Measurements from ENCODE around the gene CLSTN1.

- TF ChIP-seq, protein P1, sequence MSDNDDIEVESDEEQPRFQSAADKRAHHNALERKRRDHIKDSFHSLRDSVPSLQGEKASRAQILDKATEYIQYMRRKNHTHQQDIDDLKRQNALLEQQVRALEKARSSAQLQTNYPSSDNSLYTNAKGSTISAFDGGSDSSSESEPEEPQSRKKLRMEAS (CRISPR knock-in tag; IDR thresholded peaks at IDR 0.05) = no peak
- no peak for TF ChIP-seq CREB1 (CRISPR knock-in tag; IDR thresholded peaks at IDR 0.05)
- TF ChIP-seq MLX (CRISPR knock-in tag; IDR thresholded peaks at IDR 0.05) = no peak
- TF ChIP-seq, protein P2, sequence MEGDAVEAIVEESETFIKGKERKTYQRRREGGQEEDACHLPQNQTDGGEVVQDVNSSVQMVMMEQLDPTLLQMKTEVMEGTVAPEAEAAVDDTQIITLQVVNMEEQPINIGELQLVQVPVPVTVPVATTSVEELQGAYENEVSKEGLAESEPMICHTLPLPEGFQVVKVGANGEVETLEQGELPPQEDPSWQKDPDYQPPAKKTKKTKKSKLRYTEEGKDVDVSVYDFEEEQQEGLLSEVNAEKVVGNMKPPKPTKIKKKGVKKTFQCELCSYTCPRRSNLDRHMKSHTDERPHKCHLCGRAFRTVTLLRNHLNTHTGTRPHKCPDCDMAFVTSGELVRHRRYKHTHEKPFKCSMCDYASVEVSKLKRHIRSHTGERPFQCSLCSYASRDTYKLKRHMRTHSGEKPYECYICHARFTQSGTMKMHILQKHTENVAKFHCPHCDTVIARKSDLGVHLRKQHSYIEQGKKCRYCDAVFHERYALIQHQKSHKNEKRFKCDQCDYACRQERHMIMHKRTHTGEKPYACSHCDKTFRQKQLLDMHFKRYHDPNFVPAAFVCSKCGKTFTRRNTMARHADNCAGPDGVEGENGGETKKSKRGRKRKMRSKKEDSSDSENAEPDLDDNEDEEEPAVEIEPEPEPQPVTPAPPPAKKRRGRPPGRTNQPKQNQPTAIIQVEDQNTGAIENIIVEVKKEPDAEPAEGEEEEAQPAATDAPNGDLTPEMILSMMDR (IDR thresholded peaks at IDR 0.05) = no peak
- no peak for TF ChIP-seq ZNF671 (CRISPR knock-in tag; IDR thresholded peaks at IDR 0.05)
- no peak for TF ChIP-seq ATF2 (CRISPR knock-in tag; IDR thresholded peaks at IDR 0.05; ENCODE audit: borderline replicate concordance, low read depth)
- no peak for TF ChIP-seq NR2C2 (CRISPR knock-in tag; IDR thresholded peaks at IDR 0.05)
- TF ChIP-seq, protein P3, sequence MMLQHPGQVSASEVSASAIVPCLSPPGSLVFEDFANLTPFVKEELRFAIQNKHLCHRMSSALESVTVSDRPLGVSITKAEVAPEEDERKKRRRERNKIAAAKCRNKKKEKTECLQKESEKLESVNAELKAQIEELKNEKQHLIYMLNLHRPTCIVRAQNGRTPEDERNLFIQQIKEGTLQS (CRISPR knock-in tag; conservative IDR thresholded peaks at IDR 0.05) = no peak
- no peak for TF ChIP-seq JAZF1 (CRISPR knock-in tag; IDR thresholded peaks at IDR 0.05)
- no peak for TF ChIP-seq NFYB (CRISPR knock-in tag; conservative IDR thresholded peaks at IDR 0.05; ENCODE audit: low read depth)
- TF ChIP-seq FOXP1 (CRISPR knock-in tag; IDR thresholded peaks at IDR 0.05; ENCODE audit: borderline replicate concordance) = no peak
- TF ChIP-seq, protein P4, sequence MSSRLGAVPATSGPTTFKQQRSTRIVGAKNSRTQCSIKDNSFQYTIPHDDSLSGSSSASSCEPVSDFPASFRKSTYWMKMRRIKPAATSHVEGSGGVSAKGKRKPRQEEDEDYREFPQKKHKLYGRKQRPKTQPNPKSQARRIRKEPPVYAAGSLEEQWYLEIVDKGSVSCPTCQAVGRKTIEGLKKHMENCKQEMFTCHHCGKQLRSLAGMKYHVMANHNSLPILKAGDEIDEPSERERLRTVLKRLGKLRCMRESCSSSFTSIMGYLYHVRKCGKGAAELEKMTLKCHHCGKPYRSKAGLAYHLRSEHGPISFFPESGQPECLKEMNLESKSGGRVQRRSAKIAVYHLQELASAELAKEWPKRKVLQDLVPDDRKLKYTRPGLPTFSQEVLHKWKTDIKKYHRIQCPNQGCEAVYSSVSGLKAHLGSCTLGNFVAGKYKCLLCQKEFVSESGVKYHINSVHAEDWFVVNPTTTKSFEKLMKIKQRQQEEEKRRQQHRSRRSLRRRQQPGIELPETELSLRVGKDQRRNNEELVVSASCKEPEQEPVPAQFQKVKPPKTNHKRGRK (CRISPR knock-in tag; IDR thresholded peaks at IDR 0.05; ENCODE audit: borderline replicate concordance) = no peak
- TF ChIP-seq, protein P5, sequence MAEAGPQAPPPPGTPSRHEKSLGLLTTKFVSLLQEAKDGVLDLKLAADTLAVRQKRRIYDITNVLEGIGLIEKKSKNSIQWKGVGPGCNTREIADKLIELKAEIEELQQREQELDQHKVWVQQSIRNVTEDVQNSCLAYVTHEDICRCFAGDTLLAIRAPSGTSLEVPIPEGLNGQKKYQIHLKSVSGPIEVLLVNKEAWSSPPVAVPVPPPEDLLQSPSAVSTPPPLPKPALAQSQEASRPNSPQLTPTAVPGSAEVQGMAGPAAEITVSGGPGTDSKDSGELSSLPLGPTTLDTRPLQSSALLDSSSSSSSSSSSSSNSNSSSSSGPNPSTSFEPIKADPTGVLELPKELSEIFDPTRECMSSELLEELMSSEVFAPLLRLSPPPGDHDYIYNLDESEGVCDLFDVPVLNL (CRISPR knock-in tag; IDR thresholded peaks at IDR 0.05; ENCODE audit: borderline replicate concordance, low read depth) = no peak
Measured at GRCh38 chr1:9733160-9733789, 90.5 kb downstream of the CLSTN1 start.
